ENCODE data around the gene KISS1. TPM values are rescaled to one million over a fixed set of nuclear protein-coding genes. Genes with fewer than 3 reads are reported as not detected.

The KISS1 gene
- total RNA-seq, 1 experiment from 2014 or later: not detected

- no peak for ATAC-seq
- in situ Hi-C loops (cut with HindIII; ENCODE audit: low pct_unique_long_range_greater_than_20kb, low sequenced_read_pairs): no loop called here
- CTCF ChIA-PET: no interaction called here
These were observed 45.6 kb upstream of the KISS1 start for GRCh38 chr1:204241914-204242313.

GRCh38 chr1:204241050-204241449 is 44.8 kb upstream of the KISS1 start:
- Histone ChIP-seq H3K27me3 (ENCODE audit: control insufficient read depth, insufficient read depth, low read length) (no peaks in the 10 kb centered on the region), H3K4me3 (ENCODE audit: low read depth in 2 of 2, low read length in 2 of 2) (no peak overlapping the region), H3K36me3 (ENCODE audit: control insufficient read depth, insufficient read depth, low read length) (no peaks in the 10 kb centered on the region), H3K27ac (ENCODE audit: low read length) (no peak overlapping the region), H3K4me1 (ENCODE audit: control insufficient read depth, insufficient read depth, low read length) (no peaks in the 10 kb centered on the region), H3K9me3 (ENCODE audit: control insufficient read depth, insufficient read depth, low read depth, low read length) (no peaks in the 10 kb centered on the region)
- ATAC-seq (no peak; the same call in 1 of the 2 replicates), DNase-seq (ENCODE audit: low read depth, low spot score) (no peak)
- in situ Hi-C loops (cut with HindIII; ENCODE audit: low pct_unique_long_range_greater_than_20kb, low sequenced_read_pairs) (no loop called here), intact Hi-C loops (cut with micrococcal nuclease; ENCODE audit: unreplicated experiment) (no loop called here)
- ChIA-PET CTCF (no interaction called here), POLR2A (interaction anchor here (0.6 kb wide), 1 partner anchor 9 kb away, joined by 4 read pairs; no protein-coding TSS in a partner anchor)
- no TSS peak for BruUV-seq (replicated peaks)
- TF ChIP-seq SIN3A (IDR thresholded peaks at IDR 0.05; ENCODE audit: borderline replicate concordance, insufficient read depth, low read depth, low read length): no peak
- TF ChIP-seq TCF7L2 (IDR thresholded peaks at IDR 0.05; ENCODE audit: low read depth, low read length): no peak
- TF ChIP-seq REST (IDR thresholded peaks at IDR 0.05; ENCODE audit: insufficient read depth in 1 of 2, low read depth in 2 of 2, low read length in 1 of 2): no peak
- TF ChIP-seq POLR2AphosphoS5 (IDR thresholded peaks at IDR 0.05; ENCODE audit: low read depth, low read length): no peak
- TF ChIP-seq CTCF (IDR thresholded peaks at IDR 0.05): no peak

More at GRCh38 chr1:204241914-204242313, 45.6 kb upstream of the KISS1 start:
- intact Hi-C loops (cut with micrococcal nuclease; ENCODE audit: unreplicated experiment): no loop called here
- H3K4me1 ChIP-seq (ENCODE audit: control insufficient read depth, insufficient read depth, low read length): no peaks in the 10 kb centered on the region
- H3K36me3 ChIP-seq (ENCODE audit: control insufficient read depth, insufficient read depth, low read length): no peaks in the 10 kb centered on the region
- H3K9me3 ChIP-seq (ENCODE audit: control insufficient read depth, insufficient read depth, low read depth, low read length): no peaks in the 10 kb centered on the region
- no peak for TF ChIP-seq POLR2AphosphoS5 (IDR thresholded peaks at IDR 0.05; ENCODE audit: low read depth, low read length)
- TF ChIP-seq TCF7L2 (IDR thresholded peaks at IDR 0.05; ENCODE audit: low read depth, low read length): no peak
- TF ChIP-seq CTCF (IDR thresholded peaks at IDR 0.05): no peak
- no peak for TF ChIP-seq SIN3A (IDR thresholded peaks at IDR 0.05; ENCODE audit: borderline replicate concordance, insufficient read depth, low read depth, low read length)
- no peak for TF ChIP-seq REST (IDR thresholded peaks at IDR 0.05; ENCODE audit: insufficient read depth in 1 of 2, low read depth in 2 of 2, low read length in 1 of 2)
- POLR2A ChIA-PET: no interaction called here
- H3K27ac ChIP-seq (ENCODE audit: low read length): no peak overlapping the region
- H3K4me3 ChIP-seq (ENCODE audit: low read depth in 2 of 2, low read length in 2 of 2): no peak overlapping the region
- H3K27me3 ChIP-seq (ENCODE audit: control insufficient read depth, insufficient read depth, low read length): no peaks in the 10 kb centered on the region
- no TSS peak for BruUV-seq (replicated peaks)
- no peak for DNase-seq (ENCODE audit: low read depth, low spot score)

Measured in Panc1 (cell line).